ENCODE results near the gene STAM. TPM values are rescaled to one million over a fixed set of nuclear protein-coding genes. Genes with fewer than 3 reads are reported as not detected.

Gene STAM
- total RNA-seq, 1 donor from 2014 or later, result 35.4 TPM

DNA sequence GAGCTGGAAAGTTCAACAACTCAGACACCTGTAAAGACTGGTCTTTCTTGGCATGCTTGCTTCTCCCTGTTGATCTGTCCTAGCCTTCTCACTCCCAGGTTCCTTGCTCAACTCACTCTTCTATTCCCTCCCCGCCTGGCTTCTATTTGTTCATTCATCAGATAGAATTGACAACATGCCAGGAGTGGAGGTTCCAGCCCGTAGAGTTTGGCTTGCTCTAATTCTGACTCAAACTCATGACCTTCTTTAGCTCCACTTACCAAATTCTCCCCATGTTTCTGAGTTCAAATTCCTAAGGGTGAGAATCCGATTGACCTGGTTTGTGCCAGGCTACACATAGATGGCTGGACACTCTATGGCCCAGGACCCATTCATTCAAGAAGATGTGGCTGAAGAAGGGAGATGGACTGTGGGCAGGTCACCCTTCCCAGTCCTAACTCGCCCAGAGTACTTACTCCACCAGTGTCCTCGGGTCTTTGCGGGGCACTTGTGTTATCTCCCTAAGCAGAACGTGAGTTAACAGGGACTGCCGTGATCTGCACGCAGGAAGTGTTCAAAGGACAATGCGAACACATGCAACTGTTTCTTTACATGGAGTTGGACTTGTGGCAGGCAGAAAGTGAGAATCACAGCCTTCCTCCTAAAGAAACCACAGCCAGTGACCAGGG lies 104.1 kb downstream of the STAM start:
- DNase-seq (no peak), ATAC-seq (no peak)
- intact Hi-C loops (cut with DNase I), result loop anchor here (10.0 kb wide), 1 partner anchor 133 kb away; the partner anchor contains the start of gene HACD1
- Histone ChIP-seq H3K36me3 (no peaks in the 10 kb centered on the region), H3K4me3 (no peak overlapping the region), H3K4me1 (peaks cover 7% of the 10 kb centered on the region), H3K9me3 (no peaks in the 10 kb centered on the region), H3K27me3 (no peaks in the 10 kb centered on the region), H3K27ac (no peak overlapping the region)
- TF ChIP-seq, protein P1, sequence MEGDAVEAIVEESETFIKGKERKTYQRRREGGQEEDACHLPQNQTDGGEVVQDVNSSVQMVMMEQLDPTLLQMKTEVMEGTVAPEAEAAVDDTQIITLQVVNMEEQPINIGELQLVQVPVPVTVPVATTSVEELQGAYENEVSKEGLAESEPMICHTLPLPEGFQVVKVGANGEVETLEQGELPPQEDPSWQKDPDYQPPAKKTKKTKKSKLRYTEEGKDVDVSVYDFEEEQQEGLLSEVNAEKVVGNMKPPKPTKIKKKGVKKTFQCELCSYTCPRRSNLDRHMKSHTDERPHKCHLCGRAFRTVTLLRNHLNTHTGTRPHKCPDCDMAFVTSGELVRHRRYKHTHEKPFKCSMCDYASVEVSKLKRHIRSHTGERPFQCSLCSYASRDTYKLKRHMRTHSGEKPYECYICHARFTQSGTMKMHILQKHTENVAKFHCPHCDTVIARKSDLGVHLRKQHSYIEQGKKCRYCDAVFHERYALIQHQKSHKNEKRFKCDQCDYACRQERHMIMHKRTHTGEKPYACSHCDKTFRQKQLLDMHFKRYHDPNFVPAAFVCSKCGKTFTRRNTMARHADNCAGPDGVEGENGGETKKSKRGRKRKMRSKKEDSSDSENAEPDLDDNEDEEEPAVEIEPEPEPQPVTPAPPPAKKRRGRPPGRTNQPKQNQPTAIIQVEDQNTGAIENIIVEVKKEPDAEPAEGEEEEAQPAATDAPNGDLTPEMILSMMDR (IDR thresholded peaks at IDR 0.05), result no peak

DNA sequence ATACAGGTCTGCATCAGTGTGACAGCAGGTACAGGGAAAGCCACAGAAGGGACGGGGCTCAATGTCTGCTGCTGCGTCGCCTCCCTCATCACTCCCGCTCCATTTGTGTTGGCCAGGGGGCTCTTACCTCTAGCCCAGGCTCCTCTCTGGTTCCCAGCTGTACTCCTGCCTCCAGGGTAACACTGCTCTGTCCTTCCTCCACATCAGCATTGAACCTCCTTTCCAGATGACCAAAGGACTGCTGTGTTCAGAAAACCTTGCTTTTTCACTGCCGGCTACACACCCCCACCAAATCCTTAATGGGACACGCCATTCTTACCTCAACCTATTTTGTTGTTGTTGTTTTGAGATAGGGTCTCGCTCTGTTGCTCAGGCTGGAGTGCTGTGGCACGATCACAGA lies 105.9 kb downstream of the STAM start:
- Histone ChIP-seq H3K4me1 (no peaks in the 10 kb centered on the region), H3K4me3 (no peak overlapping the region), H3K36me3 (no peaks in the 10 kb centered on the region), H3K27ac (no peak overlapping the region), H3K9me3 (no peaks in the 10 kb centered on the region), H3K27me3 (no peaks in the 10 kb centered on the region)
- ATAC-seq (no peak), DNase-seq (no peak)
- intact Hi-C loops (cut with DNase I), result loop anchor here (10.0 kb wide), 1 partner anchor 135 kb away; the partner anchor contains the start of gene HACD1
- TF ChIP-seq, protein P1 (IDR thresholded peaks at IDR 0.05), result no peak

- intact Hi-C loops (cut with DNase I), result no loop called here
- Histone ChIP-seq H3K4me1 (no peaks in the 10 kb centered on the region), H3K4me3 (no peak within 1 kb of the TSS), H3K9me3 (no peaks in the 10 kb centered on the region), H3K27me3 (no peaks in the 10 kb centered on the region), H3K36me3 (no peaks in the 10 kb centered on the region), H3K27ac (no peak within 1 kb of the TSS)
- TF ChIP-seq, protein P1 (IDR thresholded peaks at IDR 0.05), result no peak
- DNase-seq, result no peak
- no peak for ATAC-seq
Observed at GRCh38 chr10:17751781-17752445, 108.0 kb downstream of the STAM start, which contains the start of gene TMEM236. TMEM236 (plus strand) TSS chr10:17752201; CDS start chr10:17752296, 95 bp downstream.

- DNase-seq (no peak), ATAC-seq (peak; percentile 72)
Observed at GRCh38 chr10:17756557-17757217, 112.7 kb downstream of the STAM start.

GRCh38 chr10:17758200-17758599 lies 114.2 kb downstream of the STAM start:
- H3K27ac ChIP-seq, result no peak overlapping the region
- TF ChIP-seq, protein P1 (IDR thresholded peaks at IDR 0.05), result no peak
- intact Hi-C loops (cut with DNase I), result no loop called here

More at GRCh38 chr10:17756557-17757217, 112.7 kb downstream of the STAM start:
- Histone ChIP-seq H3K36me3 (no peaks in the 10 kb centered on the region), H3K27me3 (no peaks in the 10 kb centered on the region), H3K9me3 (no peaks in the 10 kb centered on the region), H3K27ac (no peak overlapping the region), H3K4me3 (no peak overlapping the region), H3K4me1 (no peaks in the 10 kb centered on the region)
- intact Hi-C loops (cut with DNase I), result no loop called here
- TF ChIP-seq, protein P1 (IDR thresholded peaks at IDR 0.05), result no peak

More at GRCh38 chr10:17758200-17758599, 114.2 kb downstream of the STAM start:
- H3K27me3 ChIP-seq, result no peaks in the 10 kb centered on the region
- no peak overlapping the region for H3K4me3 ChIP-seq
- H3K9me3 ChIP-seq, result no peaks in the 10 kb centered on the region
- no peaks in the 10 kb centered on the region for H3K4me1 ChIP-seq
- DNase-seq (no peak), ATAC-seq (no peak)
- no peaks in the 10 kb centered on the region for H3K36me3 ChIP-seq

Measured in upper lobe of right lung (tissue), 1 donor.